ENCODE results near the gene LPIN1.

The LPIN1 gene

GRCh38 chr2:11865805-11866204 is 119.4 kb downstream of the LPIN1 start:
- no peak for DNase-seq (ENCODE audit: low read depth)

GRCh38 chr2:11866358-11867335 is 120.2 kb downstream of the LPIN1 start:
- DNase-seq (ENCODE audit: low read depth) = no peak

GRCh38 chr2:11867926-11868325 is 121.5 kb downstream of the LPIN1 start:
- DNase-seq (ENCODE audit: low read depth) = no peak

- no peak for DNase-seq (ENCODE audit: low read depth)
Measured at GRCh38 chr2:11869391-11869991, 123.1 kb downstream of the LPIN1 start.

GRCh38 chr2:11870064-11870463 is 123.6 kb downstream of the LPIN1 start:
- DNase-seq (ENCODE audit: low read depth) = no peak

GRCh38 chr2:11870584-11870983 is 124.2 kb downstream of the LPIN1 start:
- DNase-seq (ENCODE audit: low read depth) = no peak

- DNase-seq (ENCODE audit: low read depth) = no peak
Measured at GRCh38 chr2:11871421-11871820, 125.0 kb downstream of the LPIN1 start.

- DNase-seq (ENCODE audit: low read depth) = no peak
Measured at GRCh38 chr2:11872247-11872947, 126.0 kb downstream of the LPIN1 start.

- no peak for DNase-seq (ENCODE audit: low read depth)
Measured at GRCh38 chr2:11872948-11873269, 126.5 kb downstream of the LPIN1 start.

- DNase-seq (ENCODE audit: low read depth) = no peak
Measured at GRCh38 chr2:11873356-11874154, 127.1 kb downstream of the LPIN1 start.

GRCh38 chr2:11874861-11875260 is 128.4 kb downstream of the LPIN1 start:
- DNase-seq (ENCODE audit: low read depth) = no peak

- DNase-seq (ENCODE audit: low read depth) = no peak
Measured at GRCh38 chr2:11875481-11875880, 129.0 kb downstream of the LPIN1 start.

- DNase-seq (ENCODE audit: low read depth) = no peak
Measured at GRCh38 chr2:11876436-11876835, 130.0 kb downstream of the LPIN1 start.

- no peak for DNase-seq (ENCODE audit: low read depth)
Measured at GRCh38 chr2:11876889-11877288, 130.5 kb downstream of the LPIN1 start.
